ENCODE results near the gene SLC26A3.

The SLC26A3 gene

GRCh38 chr7:107743567-107744344 is 59.3 kb downstream of the SLC26A3 start, which contains the start of gene CBLL1 (continued):
- TF ChIP-seq, protein P1, sequence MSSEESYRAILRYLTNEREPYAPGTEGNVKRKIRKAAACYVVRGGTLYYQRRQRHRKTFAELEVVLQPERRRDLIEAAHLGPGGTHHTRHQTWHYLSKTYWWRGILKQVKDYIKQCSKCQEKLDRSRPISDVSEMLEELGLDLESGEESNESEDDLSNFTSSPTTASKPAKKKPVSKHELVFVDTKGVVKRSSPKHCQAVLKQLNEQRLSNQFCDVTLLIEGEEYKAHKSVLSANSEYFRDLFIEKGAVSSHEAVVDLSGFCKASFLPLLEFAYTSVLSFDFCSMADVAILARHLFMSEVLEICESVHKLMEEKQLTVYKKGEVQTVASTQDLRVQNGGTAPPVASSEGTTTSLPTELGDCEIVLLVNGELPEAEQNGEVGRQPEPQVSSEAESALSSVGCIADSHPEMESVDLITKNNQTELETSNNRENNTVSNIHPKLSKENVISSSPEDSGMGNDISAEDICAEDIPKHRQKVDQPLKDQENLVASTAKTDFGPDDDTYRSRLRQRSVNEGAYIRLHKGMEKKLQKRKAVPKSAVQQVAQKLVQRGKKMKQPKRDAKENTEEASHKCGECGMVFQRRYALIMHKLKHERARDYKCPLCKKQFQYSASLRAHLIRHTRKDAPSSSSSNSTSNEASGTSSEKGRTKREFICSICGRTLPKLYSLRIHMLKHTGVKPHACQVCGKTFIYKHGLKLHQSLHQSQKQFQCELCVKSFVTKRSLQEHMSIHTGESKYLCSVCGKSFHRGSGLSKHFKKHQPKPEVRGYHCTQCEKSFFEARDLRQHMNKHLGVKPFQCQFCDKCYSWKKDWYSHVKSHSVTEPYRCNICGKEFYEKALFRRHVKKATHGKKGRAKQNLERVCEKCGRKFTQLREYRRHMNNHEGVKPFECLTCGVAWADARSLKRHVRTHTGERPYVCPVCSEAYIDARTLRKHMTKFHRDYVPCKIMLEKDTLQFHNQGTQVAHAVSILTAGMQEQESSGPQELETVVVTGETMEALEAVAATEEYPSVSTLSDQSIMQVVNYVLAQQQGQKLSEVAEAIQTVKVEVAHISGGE (tag by site-specific recombination; conservative IDR thresholded peaks at IDR 0.05; ENCODE audit: low read depth), result peak; percentile 96
- TF ChIP-seq KLF7 (tag by site-specific recombination; IDR thresholded peaks at IDR 0.05; ENCODE audit: borderline replicate concordance) (peak; percentile 67; the same call in 1 of the 2 replicates), SETDB1 (IDR thresholded peaks at IDR 0.05; ENCODE audit: insufficient read length, low read length) (no peak), BCL11A (tag by site-specific recombination; IDR thresholded peaks at IDR 0.05; ENCODE audit: low read depth) (0 out of 2 replicates have a peak, but pooled peaks have one; percentile 10), ZNF692 (tag by site-specific recombination; IDR thresholded peaks at IDR 0.05) (peak; percentile 67), ZNF132 (tag by site-specific recombination; IDR thresholded peaks at IDR 0.05; ENCODE audit: borderline replicate concordance) (no peak), SP2 (tag by site-specific recombination; IDR thresholded peaks at IDR 0.05) (peak; percentile 75), ZNF341 (tag by site-specific recombination; IDR thresholded peaks at IDR 0.05; ENCODE audit: low read depth) (peak; percentile 79), ZNF394 (tag by site-specific recombination; IDR thresholded peaks at IDR 0.05; ENCODE audit: borderline replicate concordance) (peak; percentile 43; the same call in 1 of the 2 replicates), ZNF18 (tag by site-specific recombination; IDR thresholded peaks at IDR 0.05) (peak; percentile 84), GLIS1 (tag by site-specific recombination; IDR thresholded peaks at IDR 0.05) (peak; percentile 74), KLF1 (tag by site-specific recombination; IDR thresholded peaks at IDR 0.05) (peak; percentile 40; the same call in 1 of the 2 replicates), ZNF549 (tag by site-specific recombination; IDR thresholded peaks at IDR 0.05) (peak; percentile 94), OVOL3 (tag by site-specific recombination; IDR thresholded peaks at IDR 0.05) (peak; percentile 74; the same call in 1 of the 2 replicates), ZBTB17 (tag by site-specific recombination; IDR thresholded peaks at IDR 0.05) (peak; percentile 99), KLF8 (tag by site-specific recombination; IDR thresholded peaks at IDR 0.05) (peak; percentile 79), SALL2 (tag by site-specific recombination; IDR thresholded peaks at IDR 0.05; ENCODE audit: borderline replicate concordance) (no peak), KLF10 (tag by site-specific recombination; IDR thresholded peaks at IDR 0.05) (peak; percentile 45), ZNF2 (tag by site-specific recombination; IDR thresholded peaks at IDR 0.05) (0 out of 2 replicates have a peak, but pooled peaks have one; percentile 80), ZNF24 (tag by site-specific recombination; IDR thresholded peaks at IDR 0.05) (0 out of 2 replicates have a peak, but pooled peaks have one; percentile 14), SCRT2 (tag by site-specific recombination; IDR thresholded peaks at IDR 0.05) (peak; percentile 42; the same call in 1 of the 2 replicates), ZNF561 (tag by site-specific recombination; IDR thresholded peaks at IDR 0.05; ENCODE audit: borderline replicate concordance) (peak; percentile 96)
- TF ChIP-seq, protein P2, sequence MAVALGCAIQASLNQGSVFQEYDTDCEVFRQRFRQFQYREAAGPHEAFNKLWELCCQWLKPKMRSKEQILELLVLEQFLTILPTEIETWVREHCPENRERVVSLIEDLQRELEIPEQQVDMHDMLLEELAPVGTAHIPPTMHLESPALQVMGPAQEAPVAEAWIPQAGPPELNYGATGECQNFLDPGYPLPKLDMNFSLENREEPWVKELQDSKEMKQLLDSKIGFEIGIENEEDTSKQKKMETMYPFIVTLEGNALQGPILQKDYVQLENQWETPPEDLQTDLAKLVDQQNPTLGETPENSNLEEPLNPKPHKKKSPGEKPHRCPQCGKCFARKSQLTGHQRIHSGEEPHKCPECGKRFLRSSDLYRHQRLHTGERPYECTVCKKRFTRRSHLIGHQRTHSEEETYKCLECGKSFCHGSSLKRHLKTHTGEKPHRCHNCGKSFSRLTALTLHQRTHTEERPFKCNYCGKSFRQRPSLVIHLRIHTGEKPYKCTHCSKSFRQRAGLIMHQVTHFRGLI (tag by site-specific recombination; IDR thresholded peaks at IDR 0.05), result peak; percentile 79
- TF ChIP-seq, protein P3, sequence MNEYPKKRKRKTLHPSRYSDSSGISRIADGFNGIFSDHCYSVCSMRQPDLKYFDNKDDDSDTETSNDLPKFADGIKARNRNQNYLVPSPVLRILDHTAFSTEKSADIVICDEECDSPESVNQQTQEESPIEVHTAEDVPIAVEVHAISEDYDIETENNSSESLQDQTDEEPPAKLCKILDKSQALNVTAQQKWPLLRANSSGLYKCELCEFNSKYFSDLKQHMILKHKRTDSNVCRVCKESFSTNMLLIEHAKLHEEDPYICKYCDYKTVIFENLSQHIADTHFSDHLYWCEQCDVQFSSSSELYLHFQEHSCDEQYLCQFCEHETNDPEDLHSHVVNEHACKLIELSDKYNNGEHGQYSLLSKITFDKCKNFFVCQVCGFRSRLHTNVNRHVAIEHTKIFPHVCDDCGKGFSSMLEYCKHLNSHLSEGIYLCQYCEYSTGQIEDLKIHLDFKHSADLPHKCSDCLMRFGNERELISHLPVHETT (tag by site-specific recombination; IDR thresholded peaks at IDR 0.05), result peak; percentile 35; the same call in 1 of the 2 replicates
- TF ChIP-seq, protein P4, sequence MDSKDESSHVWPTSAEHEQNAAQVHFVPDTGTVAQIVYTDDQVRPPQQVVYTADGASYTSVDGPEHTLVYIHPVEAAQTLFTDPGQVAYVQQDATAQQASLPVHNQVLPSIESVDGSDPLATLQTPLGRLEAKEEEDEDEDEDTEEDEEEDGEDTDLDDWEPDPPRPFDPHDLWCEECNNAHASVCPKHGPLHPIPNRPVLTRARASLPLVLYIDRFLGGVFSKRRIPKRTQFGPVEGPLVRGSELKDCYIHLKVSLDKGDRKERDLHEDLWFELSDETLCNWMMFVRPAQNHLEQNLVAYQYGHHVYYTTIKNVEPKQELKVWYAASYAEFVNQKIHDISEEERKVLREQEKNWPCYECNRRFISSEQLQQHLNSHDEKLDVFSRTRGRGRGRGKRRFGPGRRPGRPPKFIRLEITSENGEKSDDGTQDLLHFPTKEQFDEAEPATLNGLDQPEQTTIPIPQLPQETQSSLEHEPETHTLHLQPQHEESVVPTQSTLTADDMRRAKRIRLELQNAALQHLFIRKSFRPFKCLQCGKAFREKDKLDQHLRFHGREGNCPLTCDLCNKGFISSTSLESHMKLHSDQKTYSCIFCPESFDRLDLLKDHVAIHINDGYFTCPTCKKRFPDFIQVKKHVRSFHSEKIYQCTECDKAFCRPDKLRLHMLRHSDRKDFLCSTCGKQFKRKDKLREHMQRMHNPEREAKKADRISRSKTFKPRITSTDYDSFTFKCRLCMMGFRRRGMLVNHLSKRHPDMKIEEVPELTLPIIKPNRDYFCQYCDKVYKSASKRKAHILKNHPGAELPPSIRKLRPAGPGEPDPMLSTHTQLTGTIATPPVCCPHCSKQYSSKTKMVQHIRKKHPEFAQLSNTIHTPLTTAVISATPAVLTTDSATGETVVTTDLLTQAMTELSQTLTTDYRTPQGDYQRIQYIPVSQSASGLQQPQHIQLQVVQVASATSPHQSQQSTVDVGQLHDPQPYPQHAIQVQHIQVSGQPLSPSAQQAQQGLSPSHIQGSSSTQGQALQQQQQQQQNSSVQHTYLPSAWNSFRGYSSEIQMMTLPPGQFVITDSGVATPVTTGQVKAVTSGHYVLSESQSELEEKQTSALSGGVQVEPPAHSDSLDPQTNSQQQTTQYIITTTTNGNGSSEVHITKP (tag by site-specific recombination; IDR thresholded peaks at IDR 0.05), result peak; percentile 93

Measured in HEK293 (cell line).